ENCODE measurements around the gene CGRRF1. TPM values are rescaled to one million over a fixed set of nuclear protein-coding genes. Genes with fewer than 3 reads are reported as not detected.

The CGRRF1 gene
- total RNA-seq, 1 donor from 2014 or later: 16.7 TPM

- Mint-ChIP-seq H3K27ac (peak overlapping the region; percentile 69), H3K9me3 (no peaks in the 10 kb centered on the region), H3K4me3 (peak overlapping the region; percentile 76), H3K36me3 (peaks cover 21% of the 10 kb centered on the region), H3K27me3 (no peaks in the 10 kb centered on the region), H3K4me1 (ENCODE audit: unreplicated experiment) (peaks cover 38% of the 10 kb centered on the region)
- TF ChIP-seq CTCF (conservative IDR thresholded peaks at IDR 0.05): no peak
- no peak for DNase-seq (ENCODE audit: extremely low spot score, unreplicated experiment)
These were observed 23.0 kb upstream of the CGRRF1 start for GRCh38 chr14:54486685-54487084.

GRCh38 chr14:54487771-54488170 is 21.9 kb upstream of the CGRRF1 start:
- DNase-seq (ENCODE audit: extremely low spot score, unreplicated experiment): no peak
- TF ChIP-seq CTCF (conservative IDR thresholded peaks at IDR 0.05): no peak
- Mint-ChIP-seq H3K36me3 (peaks cover 20% of the 10 kb centered on the region), H3K27ac (peak overlapping the region; percentile 85), H3K4me1 (ENCODE audit: unreplicated experiment) (peaks cover 40% of the 10 kb centered on the region), H3K4me3 (peak overlapping the region; percentile 86), H3K9me3 (no peaks in the 10 kb centered on the region), H3K27me3 (no peaks in the 10 kb centered on the region)

- no peaks in the 10 kb centered on the region for H3K27me3 Mint-ChIP-seq
- DNase-seq (ENCODE audit: extremely low spot score, unreplicated experiment): no peak
- H3K4me3 Mint-ChIP-seq: peak overlapping the region; percentile 86
- peak; percentile 49 for TF ChIP-seq CTCF (conservative IDR thresholded peaks at IDR 0.05)
- H3K4me1 Mint-ChIP-seq (ENCODE audit: unreplicated experiment): peaks cover 42% of the 10 kb centered on the region
- no peaks in the 10 kb centered on the region for H3K9me3 Mint-ChIP-seq
- peak overlapping the region; percentile 85 for H3K27ac Mint-ChIP-seq
- H3K36me3 Mint-ChIP-seq: peaks cover 16% of the 10 kb centered on the region
These were observed 21.4 kb upstream of the CGRRF1 start for GRCh38 chr14:54488318-54488645.

GRCh38 chr14:54488646-54489317 is 20.9 kb upstream of the CGRRF1 start, which contains the start of gene GMFB:
Gene GMFB, minus strand, starts transcription at chr14:54488980. Its CDS starts 53 bp downstream, at chr14:54488927.
- peaks cover 40% of the 10 kb centered on the region for H3K4me1 Mint-ChIP-seq (ENCODE audit: unreplicated experiment)
- TF ChIP-seq CTCF (conservative IDR thresholded peaks at IDR 0.05): peak; percentile 61
- no peaks in the 10 kb centered on the region for H3K9me3 Mint-ChIP-seq
- H3K4me3 Mint-ChIP-seq: peak within 1 kb of the TSS; percentile 86
- H3K27me3 Mint-ChIP-seq: no peaks in the 10 kb centered on the region
- H3K27ac Mint-ChIP-seq: peak within 1 kb of the TSS; percentile 96
- DNase-seq (ENCODE audit: extremely low spot score, unreplicated experiment): peak; percentile 90
- peaks cover 12% of the 10 kb centered on the region for H3K36me3 Mint-ChIP-seq

GRCh38 chr14:54489318-54489683 is 20.4 kb upstream of the CGRRF1 start:
- peaks cover 38% of the 10 kb centered on the region for H3K4me1 Mint-ChIP-seq (ENCODE audit: unreplicated experiment)
- H3K27ac Mint-ChIP-seq: peak overlapping the region; percentile 96
- DNase-seq (ENCODE audit: extremely low spot score, unreplicated experiment): no peak
- no peaks in the 10 kb centered on the region for H3K9me3 Mint-ChIP-seq
- no peaks in the 10 kb centered on the region for H3K27me3 Mint-ChIP-seq
- H3K4me3 Mint-ChIP-seq: peak overlapping the region; percentile 86
- peaks cover 10% of the 10 kb centered on the region for H3K36me3 Mint-ChIP-seq
- TF ChIP-seq CTCF (conservative IDR thresholded peaks at IDR 0.05): no peak
